Activated CD8-positive, alpha-beta memory T cell treated with anti-CD3 and anti-CD28 coated beads, Interleukin-2, amount 50 U/mL, for 4 hours (primary cell): ENCODE results near the gene PTPN2.
"Not testable (repeated sequence)": the region's sequence is repeated elsewhere in the genome, so short reads cannot be mapped to it uniquely, and the experiment has no call there.

Source experiments
- DNase-seq: peaks from one replicate; pipeline ENCODE4 v3.0.0-alpha.2; 2020

The PTPN2 gene

DNA sequence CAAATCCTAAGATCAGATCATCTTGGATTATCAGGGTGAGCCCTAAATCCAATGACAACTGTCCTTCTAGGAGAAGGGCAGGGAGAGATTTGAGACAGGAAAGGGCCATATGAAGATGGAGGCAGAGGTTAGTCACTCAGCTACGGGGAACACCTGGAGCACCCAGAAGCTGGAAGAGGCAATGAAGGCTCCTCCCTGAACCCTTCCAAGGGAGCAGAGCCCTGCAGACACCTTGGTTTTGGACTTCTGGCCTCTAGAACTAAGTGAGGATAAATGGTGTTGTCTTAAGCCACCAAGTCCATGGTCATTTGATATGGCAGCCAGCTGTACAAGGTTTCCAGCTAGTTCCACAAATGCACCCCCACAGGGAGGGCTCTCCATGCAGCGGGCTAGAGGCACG lies 6.9 kb upstream of the PTPN2 start:
- no peak for DNase-seq

DNA sequence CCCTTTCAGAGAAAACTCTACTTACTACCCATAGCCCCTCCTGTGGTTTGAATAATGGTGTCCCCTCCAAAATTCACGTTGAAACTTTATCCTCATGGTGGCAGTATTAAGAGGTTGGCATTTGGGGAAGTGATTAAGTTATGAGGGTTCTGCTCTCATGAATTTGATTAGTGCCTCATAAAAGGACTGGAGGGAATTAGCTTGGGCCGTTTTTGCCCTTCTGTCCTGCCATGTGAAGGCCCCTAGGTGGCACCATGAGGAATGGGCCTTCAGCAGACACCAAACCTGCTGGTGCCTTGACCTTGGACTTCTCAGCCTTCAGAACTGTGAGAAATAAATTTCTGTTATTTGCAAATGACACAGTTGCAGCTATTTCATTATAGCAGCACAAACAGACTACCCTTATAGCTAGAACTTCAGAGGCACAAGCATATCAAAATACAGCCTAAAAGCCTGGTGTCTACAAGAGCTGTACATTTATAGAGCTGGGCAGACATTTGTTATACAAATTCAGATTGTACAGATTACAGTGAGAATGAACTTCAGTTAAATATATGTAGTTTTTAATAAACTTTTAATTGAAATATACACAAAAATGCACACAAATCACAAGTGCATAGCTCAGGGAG lies 2.6 kb upstream of the PTPN2 start:
- no peak for DNase-seq

DNA sequence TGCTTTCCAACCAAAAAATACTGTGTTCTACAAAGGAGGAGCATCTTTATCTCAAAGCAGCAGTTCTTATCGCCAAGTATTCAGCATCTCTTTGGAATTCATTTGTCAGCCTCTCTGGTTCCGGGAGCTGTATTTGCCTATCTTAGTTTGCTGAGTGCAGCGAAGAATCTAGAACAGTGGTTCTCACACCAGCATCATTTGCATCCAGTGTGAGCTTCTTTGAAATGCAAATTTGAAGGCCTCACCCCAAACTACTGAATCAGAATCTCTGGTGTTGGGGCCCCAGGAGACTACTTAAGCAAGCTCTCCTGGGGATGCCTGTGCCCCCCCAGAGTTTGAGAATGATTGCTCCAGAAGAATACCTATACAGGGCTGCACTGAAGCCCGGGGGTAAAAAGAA lies 1.5 kb upstream of the PTPN2 start:
- no peak for DNase-seq

DNA sequence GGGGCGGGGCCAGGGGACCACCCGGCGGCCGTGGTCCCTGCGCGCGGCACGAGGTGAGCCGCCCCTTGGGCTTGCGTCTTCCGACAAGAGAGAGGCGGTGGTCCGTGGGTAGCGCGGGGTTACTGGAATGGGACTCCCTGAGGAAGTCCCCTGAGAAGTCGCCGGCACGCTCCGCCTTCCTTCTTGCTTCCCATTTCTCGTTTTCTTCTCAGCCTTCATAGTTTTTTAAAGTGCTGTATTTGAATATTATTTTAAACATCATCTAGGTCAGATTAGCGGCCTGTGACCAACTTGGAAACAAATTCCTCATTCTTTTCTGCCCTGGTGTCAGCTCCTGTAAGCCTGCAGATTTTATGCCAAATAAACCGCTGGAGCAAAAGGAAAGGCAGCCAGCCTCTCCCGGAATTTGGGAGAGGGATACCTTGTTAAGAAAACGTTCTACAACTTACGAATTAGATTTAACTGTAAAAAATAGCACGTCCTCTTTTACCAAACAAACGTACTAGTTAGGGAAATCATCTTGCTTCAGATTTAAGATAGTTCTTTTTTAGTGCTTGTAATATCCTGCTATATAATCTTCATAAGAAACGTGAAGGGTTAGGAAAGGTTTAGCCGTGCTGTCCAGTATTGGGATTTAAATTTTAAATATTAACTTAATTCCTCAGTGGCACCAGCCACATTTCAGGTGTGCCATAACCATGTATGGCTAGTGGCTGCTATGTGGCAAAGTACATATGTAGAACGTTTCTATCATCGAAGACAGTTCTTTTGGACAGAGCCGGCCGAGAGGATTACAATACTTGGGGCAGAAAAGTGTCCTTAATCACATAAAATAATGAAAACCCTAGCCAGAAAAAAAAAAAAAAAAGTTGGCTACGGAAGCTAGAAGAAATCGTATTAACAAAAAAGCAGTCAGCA lies 628 bp upstream of the PTPN2 start:
- DNase-seq: no peak

DNA sequence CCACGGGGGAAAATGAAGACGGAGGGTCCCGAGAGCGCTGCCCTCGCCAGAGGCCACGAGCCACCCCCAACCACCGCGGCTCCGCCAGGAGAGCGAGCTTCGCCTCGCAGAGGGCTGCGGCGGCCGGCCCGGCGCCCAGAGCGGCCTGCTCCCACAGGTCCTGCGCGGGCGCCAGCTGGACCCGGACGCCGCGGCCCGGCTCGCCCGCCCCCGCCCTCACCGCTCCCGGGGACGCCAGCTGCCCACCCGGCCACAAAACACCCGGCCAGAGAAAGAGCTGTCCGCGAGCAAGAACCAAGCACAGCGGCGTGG lies 709 bp downstream of the PTPN2 start:
- no peak for DNase-seq

DNA sequence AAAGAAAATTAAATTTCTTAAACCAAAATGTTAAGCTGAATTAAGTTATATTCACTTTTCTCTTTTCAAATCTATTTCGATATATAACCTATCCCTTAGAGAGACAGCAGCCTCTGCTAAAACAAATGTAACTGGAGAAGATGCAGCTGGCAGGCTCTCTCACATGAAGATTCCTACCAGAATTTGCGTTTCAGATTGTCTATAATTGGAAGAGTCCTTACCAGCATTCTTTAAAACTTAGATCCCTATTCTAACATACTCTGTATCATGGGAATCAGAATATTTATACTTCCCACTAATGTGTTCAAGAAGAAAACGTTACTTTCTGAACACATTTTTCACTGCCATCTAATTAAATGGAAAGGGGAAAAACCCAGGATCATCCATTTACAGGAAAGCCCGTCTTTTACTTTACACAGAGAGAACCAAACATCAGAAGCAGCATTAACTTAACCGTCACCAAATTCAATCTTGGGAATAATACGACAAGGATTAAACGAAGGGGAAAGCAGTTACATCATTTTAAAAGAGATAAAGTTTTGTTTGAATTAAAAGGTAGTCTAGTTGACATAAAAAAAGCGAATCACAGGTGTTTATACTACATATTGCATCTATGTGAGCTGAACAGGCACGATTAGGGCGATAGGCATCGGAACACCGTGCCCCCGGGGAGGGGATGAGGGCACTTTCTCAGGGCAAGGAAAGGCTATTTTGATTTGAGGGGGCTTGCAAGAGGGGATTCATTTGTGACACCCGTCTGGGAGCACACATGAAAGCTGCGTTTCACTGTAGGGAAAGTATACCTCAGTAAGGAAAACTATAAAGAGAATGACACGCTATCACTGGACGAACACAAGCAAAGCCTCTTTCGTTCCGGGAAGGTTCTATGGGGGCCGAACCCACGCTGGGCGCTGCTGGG lies 1.3 kb downstream of the PTPN2 start:
- DNase-seq: no peak

DNA sequence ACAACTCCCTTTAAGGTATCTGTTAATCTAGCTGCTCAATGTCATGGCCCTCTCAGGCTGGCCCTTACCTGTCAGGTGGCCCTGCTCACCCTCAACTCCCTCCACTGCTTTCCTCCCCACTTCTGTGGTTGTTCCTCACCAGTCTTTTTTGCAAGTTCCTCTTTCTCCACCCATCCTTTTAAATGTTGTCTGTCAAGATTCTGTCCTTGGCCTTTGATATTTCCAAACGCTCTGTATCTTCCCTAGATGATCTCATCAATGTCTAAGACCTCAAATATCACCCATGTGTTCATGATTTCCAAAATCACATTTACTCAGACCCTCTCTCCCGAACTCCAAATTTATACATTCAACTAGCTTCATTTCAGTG lies 3.5 kb downstream of the PTPN2 start:
- no peak for DNase-seq

DNA sequence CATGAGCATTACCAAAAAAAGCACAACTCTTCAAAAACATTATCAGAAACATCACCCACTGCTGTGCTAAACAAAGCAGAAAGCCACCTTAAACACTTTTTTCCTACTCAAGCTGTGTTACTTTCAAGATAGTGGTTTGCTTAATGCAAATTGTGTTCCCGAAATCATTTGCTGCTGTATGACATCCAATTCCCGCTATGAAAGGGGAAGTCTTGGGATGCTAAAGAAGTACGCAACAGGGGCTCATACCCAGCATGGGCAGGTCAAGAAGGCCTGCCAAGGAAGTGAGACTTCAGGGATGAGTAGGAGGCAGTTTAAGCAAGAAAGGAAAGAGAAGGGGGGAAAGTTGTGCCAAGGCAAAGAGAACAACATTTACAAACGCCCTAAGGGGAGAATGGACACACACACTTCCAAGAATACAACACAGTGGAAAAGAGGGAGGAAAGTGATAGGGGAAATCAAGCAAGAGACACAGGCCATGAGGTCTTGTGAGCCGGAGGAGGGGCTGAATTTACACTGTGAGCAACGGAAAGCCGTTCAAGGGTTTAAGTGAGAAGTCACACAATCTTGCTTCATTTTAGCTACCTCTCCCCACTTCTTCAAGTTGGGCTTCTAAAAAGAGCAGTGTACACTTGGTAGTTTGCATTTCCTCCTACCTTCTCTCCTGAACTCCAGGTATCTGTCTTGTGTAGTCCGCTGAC lies 4.0 kb downstream of the PTPN2 start:
- DNase-seq: no peak

DNA sequence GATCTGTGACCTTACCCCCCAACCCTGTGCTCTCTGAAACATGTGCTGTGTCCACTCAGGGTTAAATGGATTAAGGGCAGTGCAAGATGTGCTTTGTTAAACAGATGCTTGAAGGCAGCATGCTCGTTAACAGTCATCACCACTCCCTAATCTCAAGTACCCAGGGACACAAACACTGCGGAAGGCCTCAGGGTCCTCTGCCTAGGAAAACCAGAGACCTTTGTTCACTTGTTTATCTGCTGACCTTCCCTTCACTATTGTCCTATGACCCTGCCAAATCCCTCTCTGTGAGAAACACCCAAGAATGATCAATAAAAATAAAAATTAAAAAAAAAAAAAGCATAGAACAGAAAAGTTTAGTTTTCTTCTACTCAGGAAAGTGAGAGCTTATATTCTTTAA lies 9.0 kb downstream of the PTPN2 start:
- not testable (repeated sequence) for DNase-seq

DNA sequence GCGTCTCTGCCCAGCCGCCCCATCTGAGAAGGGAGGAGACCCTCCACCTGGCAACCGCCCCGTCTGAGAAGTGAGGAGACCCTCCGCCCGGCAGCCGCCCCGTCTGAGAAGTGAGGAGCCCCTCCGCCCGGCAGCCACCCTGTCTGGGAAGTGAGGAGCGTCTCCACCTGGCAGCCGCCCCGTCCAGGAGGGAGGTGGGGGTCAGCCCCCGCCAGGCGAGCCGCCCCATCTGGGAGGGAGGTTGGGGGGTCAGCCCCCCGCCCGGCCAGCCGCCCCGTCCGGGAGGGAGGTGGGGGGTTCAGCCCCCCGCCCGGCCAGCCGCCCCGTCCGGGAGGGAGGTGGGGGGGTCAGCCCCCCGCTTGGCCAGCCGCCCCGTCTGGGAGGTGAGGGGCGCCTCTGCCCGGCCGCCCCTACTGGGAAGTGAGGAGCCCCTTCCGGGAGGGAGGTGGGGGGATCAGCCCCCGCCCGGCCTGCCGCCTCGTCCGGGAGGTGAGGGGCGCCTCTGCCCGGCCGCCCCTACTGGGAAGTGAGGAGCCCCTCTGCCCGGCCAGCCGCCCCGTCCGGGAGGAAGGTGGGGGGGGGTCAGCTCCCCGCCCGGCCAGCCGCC lies 10.0 kb downstream of the PTPN2 start:
- DNase-seq: not testable (repeated sequence)

DNA sequence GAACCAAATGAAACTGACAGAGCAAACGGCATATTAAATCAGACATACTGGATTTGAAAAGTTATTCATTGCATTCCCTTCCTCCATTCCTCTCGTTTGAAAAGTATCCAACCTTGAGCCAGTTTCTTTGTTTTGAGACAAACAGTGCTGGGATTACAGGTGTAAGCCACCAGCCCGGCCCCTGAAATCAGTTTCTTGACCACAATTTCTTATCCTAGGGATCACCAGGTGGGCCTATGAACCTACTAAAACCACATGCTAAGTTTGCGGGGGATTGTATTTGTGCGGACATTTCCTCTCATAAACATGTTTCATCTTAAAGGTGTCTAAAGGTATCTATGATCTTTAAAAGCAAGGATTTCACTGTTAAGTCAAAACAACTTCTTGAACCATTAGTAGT lies 11.6 kb downstream of the PTPN2 start:
- no peak for DNase-seq

DNA sequence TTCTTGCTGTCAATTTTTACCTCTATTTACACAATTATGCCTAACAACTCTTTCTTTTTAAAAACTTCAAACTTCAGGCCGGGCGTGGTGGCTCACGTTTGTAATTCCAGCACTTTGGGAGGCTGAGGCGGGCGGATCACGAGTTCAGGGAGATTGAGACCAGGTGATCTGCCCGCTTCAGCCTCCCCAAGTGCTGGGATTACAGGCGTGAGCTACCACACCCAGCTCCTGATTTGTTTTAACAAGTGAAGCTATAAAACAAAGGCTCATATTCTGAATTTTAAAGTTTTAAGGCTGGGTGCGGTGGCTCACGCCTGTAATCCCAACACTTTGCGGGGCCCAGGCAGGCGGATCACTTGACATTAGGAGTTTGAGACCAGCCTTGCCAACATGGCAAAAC lies 15.5 kb downstream of the PTPN2 start:
- no peak for DNase-seq

DNA sequence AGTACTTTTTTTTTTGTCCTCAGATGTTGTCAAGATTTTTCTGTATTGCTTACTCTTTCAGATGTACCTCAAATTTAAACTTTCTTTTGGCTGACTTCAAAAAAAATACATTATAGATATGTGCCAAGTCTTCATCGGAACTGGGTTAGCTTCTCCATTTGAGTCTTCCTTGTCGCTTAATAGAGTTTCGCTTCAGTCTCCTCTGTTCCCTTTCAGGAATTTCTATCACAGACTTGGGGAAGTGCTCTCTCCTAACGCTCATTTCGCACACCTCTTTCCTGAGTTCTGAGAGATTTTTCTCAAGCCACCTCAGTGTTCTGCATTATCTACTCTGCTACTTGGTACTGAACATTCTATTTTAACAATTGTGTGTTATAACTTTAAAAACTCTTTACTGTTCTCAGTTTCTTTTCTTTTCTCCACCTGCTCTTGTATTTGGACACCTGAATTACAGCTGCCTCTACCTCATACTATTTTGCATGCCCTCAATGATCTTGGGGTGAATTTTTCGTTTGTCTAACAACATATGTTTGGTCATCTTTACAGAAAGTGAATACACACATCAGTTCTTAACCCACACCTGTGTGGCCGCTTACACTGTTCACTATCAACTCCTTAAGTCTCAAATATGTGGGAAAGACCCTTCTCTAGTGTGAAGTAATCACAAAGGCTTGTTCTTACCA lies 16.5 kb downstream of the PTPN2 start:
- no peak for DNase-seq

DNA sequence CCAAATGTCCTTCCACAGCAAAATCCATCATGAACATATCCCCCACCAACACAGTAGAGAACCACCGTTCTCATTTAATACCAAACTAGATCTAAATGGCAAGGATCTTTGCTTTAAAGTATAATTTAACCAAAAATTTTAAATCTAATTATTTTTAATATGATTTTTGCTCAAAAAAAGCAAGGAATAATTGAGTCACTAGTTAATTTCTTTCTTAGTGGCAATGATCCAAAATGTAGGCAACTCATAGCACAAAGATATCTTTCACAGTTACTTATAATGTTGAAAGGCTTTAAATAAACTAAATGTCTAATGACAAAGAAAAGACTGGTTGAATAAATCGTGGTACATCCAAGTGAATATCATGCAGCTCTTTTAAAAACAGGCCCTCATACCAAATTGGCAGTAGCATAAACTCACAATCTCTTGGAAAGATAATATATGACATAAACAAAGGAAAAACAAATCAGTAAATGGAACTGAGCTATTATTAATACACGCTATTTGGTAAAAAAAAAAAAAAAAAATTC lies 20.3 kb downstream of the PTPN2 start:
- no peak for DNase-seq

DNA sequence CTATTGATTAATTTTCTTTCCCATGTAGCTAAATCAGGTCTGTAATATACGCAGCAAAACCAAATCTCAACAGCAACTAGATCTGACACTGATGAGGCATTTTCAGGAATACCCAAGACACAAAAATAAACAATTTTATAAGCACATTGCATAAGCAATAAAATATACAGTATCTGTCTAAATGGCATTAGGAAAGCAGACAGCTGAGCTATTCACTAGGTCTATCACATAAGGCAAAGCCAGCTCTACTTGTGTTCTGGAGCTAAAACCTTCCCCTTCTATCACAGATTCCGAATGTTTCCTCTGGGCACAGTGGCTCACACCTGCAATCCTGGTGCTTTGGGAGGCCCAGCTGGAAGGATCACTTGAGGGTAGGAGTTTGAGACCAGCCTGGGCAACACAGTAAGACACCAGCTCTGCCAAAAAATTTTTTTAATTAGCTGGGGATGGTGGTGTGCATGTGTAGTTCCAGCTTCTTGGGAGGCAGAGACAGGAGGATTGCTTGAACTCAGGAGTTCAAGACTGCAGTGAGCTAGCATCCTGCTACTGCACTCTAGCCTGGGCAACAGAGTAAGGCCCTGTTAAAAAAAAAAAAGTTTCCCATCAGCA lies 21.1 kb downstream of the PTPN2 start:
- no peak for DNase-seq

DNA sequence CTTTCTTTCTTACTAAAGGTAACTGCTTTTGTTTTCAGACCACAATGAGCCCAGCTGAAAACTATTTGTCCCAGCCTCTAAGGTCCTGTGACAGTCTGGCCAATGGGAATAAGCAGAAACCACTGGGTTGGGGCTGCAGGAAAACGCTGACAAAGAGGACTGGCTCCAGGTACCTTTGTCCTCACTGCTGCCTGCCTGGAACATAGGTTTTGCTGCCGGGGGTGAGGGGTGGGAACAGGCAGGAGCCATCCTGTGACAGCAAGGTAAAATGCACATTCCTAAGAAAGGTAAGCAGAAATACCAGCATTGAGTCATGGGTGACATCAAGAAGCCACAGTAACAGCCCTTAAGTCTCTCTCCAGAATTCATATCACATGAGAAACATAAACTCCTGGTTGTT lies 21.6 kb downstream of the PTPN2 start:
- DNase-seq: no peak

DNA sequence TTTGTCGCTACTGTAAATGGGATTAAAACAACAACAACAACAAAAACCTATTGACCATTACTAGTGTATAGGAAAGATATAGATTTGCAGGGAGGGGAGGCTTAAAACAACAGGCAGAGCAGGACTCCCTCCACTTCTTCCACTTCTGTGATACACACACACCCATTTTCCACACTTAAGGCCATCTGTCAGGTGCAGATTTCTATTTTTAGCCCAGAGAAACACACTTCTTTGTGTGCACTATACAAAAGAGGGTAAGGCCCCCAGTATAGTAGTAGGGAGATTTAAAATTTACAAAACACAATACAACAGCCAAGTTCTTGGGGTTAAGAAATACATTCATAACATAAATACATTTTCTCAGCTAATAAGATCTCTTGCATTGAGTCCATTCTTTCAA lies 22.4 kb downstream of the PTPN2 start:
- no peak for DNase-seq

DNA sequence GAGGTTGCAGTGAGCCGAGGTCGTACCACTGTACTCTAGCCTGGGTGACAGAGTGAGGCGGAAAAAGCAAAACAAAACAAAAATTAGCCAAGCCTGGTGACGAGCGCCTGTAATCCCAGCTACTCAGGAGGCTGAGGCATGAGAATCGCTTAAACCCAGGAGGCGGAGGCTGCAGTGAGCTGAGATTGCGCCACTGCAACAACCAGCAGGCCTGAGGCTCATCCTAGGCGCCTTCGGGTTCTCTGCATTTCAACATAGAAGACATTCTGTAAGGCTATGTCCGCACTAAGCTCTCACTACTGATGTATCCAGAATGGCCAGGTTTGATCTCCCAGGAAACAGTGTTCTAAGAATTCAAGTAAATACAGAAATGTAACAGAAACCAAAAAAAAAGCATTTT lies 23.5 kb downstream of the PTPN2 start:
- no peak for DNase-seq

DNA sequence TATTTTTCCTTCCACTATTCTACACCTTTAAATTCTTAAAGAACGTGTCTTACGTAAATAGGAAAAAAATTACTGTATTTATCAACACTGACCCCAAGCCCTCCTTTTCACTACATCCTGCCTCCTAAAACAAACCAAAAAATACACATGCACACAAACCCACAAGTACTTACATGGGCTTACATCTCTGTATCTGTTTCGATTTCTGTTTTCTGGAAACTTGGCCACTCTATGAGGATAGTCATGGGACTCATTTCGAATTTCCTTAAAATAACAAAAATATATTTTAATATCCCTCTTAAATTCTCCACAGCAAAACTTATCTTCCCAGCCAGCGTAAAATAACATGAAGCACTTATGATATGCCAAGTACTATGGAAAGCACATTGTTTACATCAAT lies 25.0 kb downstream of the PTPN2 start:
- DNase-seq: no peak

DNA sequence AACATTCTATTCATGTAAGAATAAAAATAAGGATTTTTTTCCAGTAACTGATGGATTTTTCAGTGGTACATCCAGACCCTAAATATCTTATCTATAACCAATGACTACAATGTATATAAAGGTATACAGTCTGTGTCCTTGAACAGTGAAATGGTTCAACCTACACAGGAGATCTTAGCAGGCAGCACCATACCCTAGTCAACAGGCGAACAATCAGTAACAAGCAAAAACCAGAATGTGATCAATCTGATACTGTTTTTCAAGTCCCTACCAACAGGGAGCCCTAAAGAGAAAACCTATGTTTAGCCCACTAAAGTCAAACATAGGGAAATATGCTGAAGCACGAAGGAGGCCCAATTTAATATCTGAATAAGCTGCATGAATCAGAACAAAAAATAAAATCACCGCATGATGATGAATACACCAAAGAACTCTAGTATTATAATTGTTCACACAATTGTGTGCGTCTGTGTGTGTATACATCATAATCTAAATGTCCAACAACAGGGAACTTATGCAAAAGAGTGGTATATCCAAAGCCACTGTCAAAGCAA lies 26.0 kb downstream of the PTPN2 start:
- no peak for DNase-seq
